ENCODE data around the gene SH2D5. TPM values are rescaled to one million over a fixed set of nuclear protein-coding genes. Genes with fewer than 3 reads are reported as not detected.

The SH2D5 gene
- total RNA-seq, 1 experiment from 2014 or later = 10.4 TPM

DNA sequence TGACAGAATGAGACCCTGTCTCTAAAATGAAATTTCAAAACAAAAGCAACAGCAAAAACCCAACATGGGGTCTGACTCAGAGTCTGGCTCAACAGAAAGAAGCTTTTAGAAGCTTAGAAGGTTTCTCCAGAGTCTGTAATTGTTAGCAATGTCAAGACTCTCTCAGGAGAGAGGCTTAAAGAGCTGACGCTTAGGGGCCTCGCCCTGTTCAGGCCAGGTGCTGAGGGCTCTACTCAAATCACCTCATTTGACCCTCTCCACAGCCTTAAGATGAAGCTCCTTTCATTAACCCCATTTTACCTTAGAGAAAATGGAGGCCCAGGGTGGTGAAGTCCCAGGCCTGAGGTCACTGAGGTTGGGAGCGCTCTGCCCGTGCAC lies 9.4 kb downstream of the SH2D5 start:
- intact Hi-C loops (cut with micrococcal nuclease) = no loop called here
- no peaks in the 10 kb centered on the region for H3K9me3 ChIP-seq (ENCODE audit: control insufficient read depth in 1 of 2, insufficient read depth in 1 of 2, low read depth in 1 of 2, low read length in 2 of 2)
- no peak for DNase-seq (ENCODE audit: low read depth, low spot score)
- H3K9me2 ChIP-seq (ENCODE audit: insufficient read depth) = no peaks in the 10 kb centered on the region
- no peaks in the 10 kb centered on the region for H3K79me2 ChIP-seq (ENCODE audit: insufficient read depth, low read length)
- no TSS peak for BruUV-seq (replicated peaks)
- H3K4me3 ChIP-seq (replicated peaks in 1 of 2; ENCODE audit: low read depth in 1 of 2, low read length in 2 of 2) = no peak overlapping the region
- TF ChIP-seq, protein P1, sequence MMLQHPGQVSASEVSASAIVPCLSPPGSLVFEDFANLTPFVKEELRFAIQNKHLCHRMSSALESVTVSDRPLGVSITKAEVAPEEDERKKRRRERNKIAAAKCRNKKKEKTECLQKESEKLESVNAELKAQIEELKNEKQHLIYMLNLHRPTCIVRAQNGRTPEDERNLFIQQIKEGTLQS (IDR thresholded peaks at IDR 0.05) = no peak
- POLR2A ChIA-PET = no interaction called here
- H3K27ac ChIP-seq (ENCODE audit: low read depth, low read length) = no peak overlapping the region
- ATAC-seq = no peak
- no peak overlapping the region for H3K4me2 ChIP-seq (ENCODE audit: low read length)
- CTCF ChIA-PET = no interaction called here
- no peak overlapping the region for H3K9ac ChIP-seq (ENCODE audit: low read length)
- peaks cover 0 to 21% of the 10 kb centered on the region in 2 experiments; a peak in 3 of 4 replicates for H3K4me1 ChIP-seq (ENCODE audit: control insufficient read depth in 1 of 2, insufficient read depth in 2 of 2, low read length in 2 of 2)
- H3K27me3 ChIP-seq (ENCODE audit: insufficient read depth, low read length) = no peaks in the 10 kb centered on the region
- no peaks in the 10 kb centered on the region for H3K36me3 ChIP-seq (ENCODE audit: control insufficient read depth in 1 of 2, insufficient read depth in 2 of 2, low read length in 2 of 2)
- no peaks in the 10 kb centered on the region for H4K20me1 ChIP-seq (ENCODE audit: insufficient read depth)
- RAD21 ChIA-PET (ENCODE audit: low non-redundant PET in 1 of 2, low total read pairs in 2 of 2, uncharacterized antibody in 2 of 2, unreplicated experiment in 2 of 2) = no interaction called here
- H2AFZ ChIP-seq (ENCODE audit: low read depth, low read length, poor library complexity, severe bottlenecking) = no peak overlapping the region

DNA sequence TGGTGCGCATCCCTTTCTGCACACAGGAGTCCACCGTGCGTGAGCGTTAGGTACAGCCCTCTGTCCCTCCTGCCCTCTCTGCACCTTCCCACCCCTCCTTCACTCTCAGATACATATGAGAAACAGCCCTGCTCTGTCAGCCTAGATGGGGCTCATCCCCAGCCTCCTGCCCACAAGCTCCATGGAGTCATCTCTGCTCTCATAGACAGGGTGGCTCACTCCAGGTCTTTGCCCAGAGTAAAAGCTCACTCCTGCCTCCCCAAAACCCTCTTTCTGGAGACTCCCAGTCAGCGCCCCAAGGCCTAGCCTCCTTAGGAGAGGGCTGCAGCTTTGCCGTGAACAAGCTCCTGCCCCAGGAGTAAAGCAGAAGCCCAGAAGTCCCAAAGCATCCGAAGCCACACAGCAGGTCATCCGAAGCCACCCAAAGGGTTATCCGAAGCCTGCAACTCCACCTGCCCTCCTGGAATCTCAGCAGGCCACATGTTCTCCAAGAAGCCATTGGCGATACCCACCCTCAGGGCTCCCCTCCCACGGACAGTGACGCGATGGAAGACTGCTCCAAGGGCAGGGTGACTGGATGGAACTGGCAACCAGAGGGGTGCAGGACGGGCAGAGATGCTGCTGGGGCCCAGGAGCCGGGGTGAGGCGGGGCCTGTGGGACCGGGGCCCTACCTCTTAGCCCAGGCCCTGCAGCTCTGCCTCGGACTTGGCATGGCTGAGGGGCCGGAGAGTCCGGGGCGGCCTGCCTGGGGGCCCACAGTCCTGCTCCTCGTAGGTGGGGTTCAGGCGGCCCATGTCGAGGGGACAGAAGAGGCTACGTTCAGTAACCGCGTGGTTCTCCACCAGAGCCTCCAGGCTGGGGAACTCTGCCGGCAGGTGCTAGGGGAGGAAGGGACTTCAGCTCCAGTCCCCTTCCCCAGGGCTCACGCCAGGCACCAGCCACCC lies 11.1 kb downstream of the SH2D5 start:
- ATAC-seq (no peak), DNase-seq (ENCODE audit: low read depth, low spot score) (no peak)
- no peaks in the 10 kb centered on the region for H4K20me1 ChIP-seq (ENCODE audit: insufficient read depth)
- H3K27me3 ChIP-seq (ENCODE audit: insufficient read depth, low read length) = no peaks in the 10 kb centered on the region
- POLR2A ChIA-PET = no interaction called here
- H2AFZ ChIP-seq (ENCODE audit: low read depth, low read length, poor library complexity, severe bottlenecking) = no peak overlapping the region
- RAD21 ChIA-PET (ENCODE audit: low non-redundant PET in 1 of 2, low total read pairs in 2 of 2, uncharacterized antibody in 2 of 2, unreplicated experiment in 2 of 2) = no interaction called here
- TF ChIP-seq EZH2 (IDR thresholded peaks at IDR 0.05) = no peak
- TF ChIP-seq, protein P2, sequence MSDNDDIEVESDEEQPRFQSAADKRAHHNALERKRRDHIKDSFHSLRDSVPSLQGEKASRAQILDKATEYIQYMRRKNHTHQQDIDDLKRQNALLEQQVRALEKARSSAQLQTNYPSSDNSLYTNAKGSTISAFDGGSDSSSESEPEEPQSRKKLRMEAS (IDR thresholded peaks at IDR 0.05) = no peak
- TF ChIP-seq POLR2AphosphoS5 (IDR thresholded peaks at IDR 0.05; ENCODE audit: low read depth, low read length) = no peak
- TF ChIP-seq POLR2A (IDR thresholded peaks at IDR 0.05; ENCODE audit: borderline replicate concordance, extremely low read depth, insufficient read depth, insufficient read length) = no peak
- TF ChIP-seq CBX3 (IDR thresholded peaks at IDR 0.05; ENCODE audit: low read depth) = no peak
- TF ChIP-seq ELF1 (IDR thresholded peaks at IDR 0.05; ENCODE audit: borderline replicate concordance, low read depth) = no peak
- TF ChIP-seq SRF (IDR thresholded peaks at IDR 0.05; ENCODE audit: low read depth) = no peak
- no peak for TF ChIP-seq FOSL1 (IDR thresholded peaks at IDR 0.05; ENCODE audit: low read depth)
- TF ChIP-seq YY1 (IDR thresholded peaks at IDR 0.05; ENCODE audit: extremely low read depth, insufficient replicate concordance, low read depth, low read length) = no peak
- TF ChIP-seq EGR1 (IDR thresholded peaks at IDR 0.05; ENCODE audit: low read depth) = no peak
- TF ChIP-seq ZNF274 (IDR thresholded peaks at IDR 0.05; ENCODE audit: low read depth, low read length) = no peak
- TF ChIP-seq EZH2phosphoT487 (IDR thresholded peaks at IDR 0.05; ENCODE audit: borderline replicate concordance) = no peak
- no peak for TF ChIP-seq JUND (IDR thresholded peaks at IDR 0.05)
- no peak for TF ChIP-seq CEBPB (IDR thresholded peaks at IDR 0.05; ENCODE audit: low read depth)
- TF ChIP-seq SIN3A (IDR thresholded peaks at IDR 0.05; ENCODE audit: low read depth) = no peak
- H3K4me2 ChIP-seq (ENCODE audit: low read length) = no peak overlapping the region
- no peak overlapping the region for H3K9ac ChIP-seq (ENCODE audit: low read length)
- no peaks in the 10 kb centered on the region for H3K9me3 ChIP-seq (ENCODE audit: control insufficient read depth in 1 of 2, insufficient read depth in 1 of 2, low read depth in 1 of 2, low read length in 2 of 2)
- no TSS peak for BruUV-seq (replicated peaks)
- H3K4me1 ChIP-seq (ENCODE audit: control insufficient read depth in 1 of 2, insufficient read depth in 2 of 2, low read length in 2 of 2) = peaks cover 2 to 26% of the 10 kb centered on the region in 2 experiments; a peak in 3 of 4 replicates
- no peaks in the 10 kb centered on the region for H3K79me2 ChIP-seq (ENCODE audit: insufficient read depth, low read length)
- CTCF ChIA-PET = interaction anchor here (0.6 kb wide), 1 partner anchor 172 kb away, joined by 3 read pairs; no protein-coding TSS in a partner anchor
- no peaks in the 10 kb centered on the region for H3K36me3 ChIP-seq (ENCODE audit: control insufficient read depth in 1 of 2, insufficient read depth in 2 of 2, low read length in 2 of 2)
- no peaks in the 10 kb centered on the region for H3K9me2 ChIP-seq (ENCODE audit: insufficient read depth)
- intact Hi-C loops (cut with micrococcal nuclease) = no loop called here
- H3K27ac ChIP-seq (ENCODE audit: low read depth, low read length) = no peak overlapping the region
- no peak overlapping the region for H3K4me3 ChIP-seq (replicated peaks in 1 of 2; ENCODE audit: low read depth in 1 of 2, low read length in 2 of 2)
